Upper lobe of right lung (tissue), 1 donor: ENCODE results near the gene ERVK3-1. TPM values are rescaled to one million over a fixed set of nuclear protein-coding genes. Genes with fewer than 3 reads are reported as not detected.
A peak's percentile ranks its signal among the peaks of the same experiment; 100 is the strongest.
"Not testable (repeated sequence)": the region's sequence is repeated elsewhere in the genome, so short reads cannot be mapped to it uniquely, and the experiment has no call there.

Experiments
- ATAC-seq: fragments of 200-7000 bp; cut with Tn5 transposase; one replicate; pipeline ENCODE4 v1.9.1; 2020; ENCODE audit warnings: mild to moderate bottlenecking, moderate library complexity
- DNase-seq: peaks from one replicate; pipeline ENCODE4 v3.0.0-alpha.2; 2020
- H3K27ac ChIP-seq: fragments of 200-600 bp; one replicate; pipeline ENCODE4 v1.8.0; 2022
- H3K27me3 ChIP-seq: fragments of 200-600 bp; one replicate; pipeline ENCODE4 v1.8.0; 2022; ENCODE audit warnings: mild to moderate bottlenecking
- H3K36me3 ChIP-seq: fragments of 200-600 bp; one replicate; pipeline ENCODE4 v1.8.0; 2022
- H3K4me1 ChIP-seq: fragments of 200-600 bp; one replicate; pipeline ENCODE4 v1.8.0; 2022
- H3K4me3 ChIP-seq: fragments of 200-600 bp; one replicate; pipeline ENCODE4 v1.8.0; 2022; ENCODE audit warnings: mild to moderate bottlenecking
- H3K9me3 ChIP-seq: fragments of 200-600 bp; one replicate; pipeline ENCODE4 v1.8.0; 2022
- intact Hi-C: fragments of 100-400 bp; cut with DNase I; formaldehyde crosslinking; loops from one replicate; pipeline ENCODE4 v1.11.0; 2022
- total RNA-seq: library from RNA; stranded (reverse); fragmentation: NEBNext Ultra II Directional; extraction: Animal tissue kit (Norgen Biotek cat#: 25700); gene quantifications from one replicate; pipeline ENCODE4 v1.2.1, GENCODE V29; 2021
- TF ChIP-seq, protein P1 (sequence below): fragments of 200-600 bp; IDR thresholded peaks from one replicate; pipeline ENCODE4 v1.8.0; 2022; ENCODE audit warnings: antibody characterized with exemption
- donor health status: DM: no; HTN: yes; CAD: no; lungs with severe emphysema.

The ERVK3-1 gene
- total RNA-seq, 1 donor from 2014 or later = 34.8 TPM

DNA sequence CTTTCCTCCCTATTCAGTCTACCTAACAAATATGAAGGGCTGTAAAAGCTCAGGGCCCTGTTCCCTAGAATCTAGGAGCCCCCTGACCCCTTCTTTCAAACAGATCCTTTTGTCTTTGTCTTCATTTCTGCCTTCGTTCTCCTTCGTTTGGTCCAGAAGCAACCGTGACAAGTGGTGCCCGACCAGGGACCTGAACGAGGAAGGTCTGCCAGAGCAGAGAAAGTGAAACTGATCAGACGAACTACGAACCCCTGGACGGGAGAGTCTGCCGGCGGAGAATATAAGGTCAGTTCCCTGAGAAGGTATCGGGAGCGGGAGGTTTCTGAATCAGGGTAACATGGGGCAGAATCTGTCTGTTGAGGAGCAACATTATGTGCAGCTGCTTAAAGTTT, 751 bp downstream of the ERVK3-1 start:
- Histone ChIP-seq H3K4me3 (peak overlapping the region; percentile 91), H3K27ac (peak overlapping the region; percentile 95), H3K4me1 (peaks cover 20% of the 10 kb centered on the region), H3K36me3 (peaks cover 30% of the 10 kb centered on the region), H3K9me3 (no peaks in the 10 kb centered on the region), H3K27me3 (no peaks in the 10 kb centered on the region)
- TF ChIP-seq, protein P1, sequence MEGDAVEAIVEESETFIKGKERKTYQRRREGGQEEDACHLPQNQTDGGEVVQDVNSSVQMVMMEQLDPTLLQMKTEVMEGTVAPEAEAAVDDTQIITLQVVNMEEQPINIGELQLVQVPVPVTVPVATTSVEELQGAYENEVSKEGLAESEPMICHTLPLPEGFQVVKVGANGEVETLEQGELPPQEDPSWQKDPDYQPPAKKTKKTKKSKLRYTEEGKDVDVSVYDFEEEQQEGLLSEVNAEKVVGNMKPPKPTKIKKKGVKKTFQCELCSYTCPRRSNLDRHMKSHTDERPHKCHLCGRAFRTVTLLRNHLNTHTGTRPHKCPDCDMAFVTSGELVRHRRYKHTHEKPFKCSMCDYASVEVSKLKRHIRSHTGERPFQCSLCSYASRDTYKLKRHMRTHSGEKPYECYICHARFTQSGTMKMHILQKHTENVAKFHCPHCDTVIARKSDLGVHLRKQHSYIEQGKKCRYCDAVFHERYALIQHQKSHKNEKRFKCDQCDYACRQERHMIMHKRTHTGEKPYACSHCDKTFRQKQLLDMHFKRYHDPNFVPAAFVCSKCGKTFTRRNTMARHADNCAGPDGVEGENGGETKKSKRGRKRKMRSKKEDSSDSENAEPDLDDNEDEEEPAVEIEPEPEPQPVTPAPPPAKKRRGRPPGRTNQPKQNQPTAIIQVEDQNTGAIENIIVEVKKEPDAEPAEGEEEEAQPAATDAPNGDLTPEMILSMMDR = no peak
- ATAC-seq (no peak), DNase-seq (no peak)
- intact Hi-C loops = no loop called here

DNA sequence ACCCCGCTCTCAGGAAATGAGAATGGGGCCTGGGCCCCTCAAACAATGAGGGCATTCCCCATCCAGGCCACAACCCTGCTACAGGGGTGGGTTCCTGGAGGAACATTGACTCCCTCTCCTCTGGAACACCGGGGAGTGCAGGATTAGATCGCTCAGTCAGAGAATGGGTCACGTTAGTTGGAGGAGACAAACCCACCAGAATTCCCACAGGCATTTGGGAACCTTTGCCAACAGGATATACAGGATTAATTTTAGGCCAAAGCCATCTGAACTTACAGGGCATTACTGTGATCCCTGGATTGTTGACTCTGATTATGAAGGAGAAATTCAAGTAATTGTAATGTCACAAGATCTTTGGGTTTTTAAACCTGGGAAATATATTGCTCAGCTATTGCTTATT, 2.6 kb downstream of the ERVK3-1 start:
- no peak for ATAC-seq
- peaks cover 20% of the 10 kb centered on the region for H3K4me1 ChIP-seq
- H3K4me3 ChIP-seq = no peak overlapping the region
- H3K27me3 ChIP-seq = no peaks in the 10 kb centered on the region
- no peak for DNase-seq
- intact Hi-C loops = no loop called here
- TF ChIP-seq, protein P1 = no peak
- H3K36me3 ChIP-seq = peaks cover 38% of the 10 kb centered on the region
- H3K9me3 ChIP-seq = no peaks in the 10 kb centered on the region
- no peak overlapping the region for H3K27ac ChIP-seq

DNA sequence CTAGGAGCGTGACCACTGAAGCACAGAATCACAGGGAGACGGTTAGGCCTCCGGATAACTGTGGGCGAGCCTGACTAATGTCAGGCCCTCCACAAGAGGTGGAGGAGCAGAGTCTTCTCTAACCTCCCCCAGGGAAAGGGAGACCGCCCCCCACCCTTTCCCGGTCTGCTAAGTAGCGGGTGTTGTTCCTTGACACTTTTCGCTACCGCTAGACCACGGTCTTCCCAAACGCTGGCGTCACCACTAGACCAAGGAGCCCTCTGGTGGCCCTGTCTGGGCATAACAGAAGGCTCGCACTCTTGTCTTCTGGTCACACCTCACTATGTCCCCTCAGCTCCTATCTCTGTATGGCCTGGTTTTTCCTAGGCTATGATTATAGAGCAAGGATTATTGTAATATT, 5.5 kb downstream of the ERVK3-1 start:
- peaks cover 15% of the 10 kb centered on the region for H3K4me1 ChIP-seq
- H3K4me3 ChIP-seq, H3K9me3 ChIP-seq, DNase-seq, H3K27ac ChIP-seq, H3K27me3 ChIP-seq, ATAC-seq, intact Hi-C loops: not testable (repeated sequence)
- TF ChIP-seq, protein P1 = peak; percentile 49
- peaks cover 66% of the 10 kb centered on the region for H3K36me3 ChIP-seq

DNA sequence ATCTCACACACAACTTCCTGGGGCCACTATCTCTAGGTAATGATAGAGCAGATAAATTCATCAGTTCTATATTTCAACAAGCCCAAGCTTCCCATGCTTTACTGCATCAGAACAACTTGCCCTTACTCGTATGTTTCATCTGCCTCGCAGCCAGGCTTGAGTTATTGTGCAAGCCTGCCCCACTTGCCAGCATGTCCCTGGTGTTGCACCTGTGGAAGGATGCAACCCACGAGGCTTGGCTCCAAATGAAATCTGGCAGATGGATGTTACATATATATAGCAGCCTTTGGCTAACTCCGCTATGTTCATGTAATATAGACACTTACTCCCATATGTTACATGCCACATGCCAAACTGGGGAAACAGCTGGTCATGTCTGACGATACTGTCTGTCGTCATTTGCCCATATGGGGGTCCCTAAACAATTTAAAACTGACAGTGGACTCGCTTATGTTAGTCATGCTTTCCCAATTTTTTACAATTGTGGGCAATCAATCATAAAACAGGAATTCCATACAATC, 6.2 kb downstream of the ERVK3-1 start:
- TF ChIP-seq, protein P1 = no peak
- no peak overlapping the region for H3K4me3 ChIP-seq
- H3K4me1 ChIP-seq = peaks cover 8% of the 10 kb centered on the region
- no peaks in the 10 kb centered on the region for H3K9me3 ChIP-seq
- H3K27me3 ChIP-seq = no peaks in the 10 kb centered on the region
- ATAC-seq (no peak), DNase-seq (no peak)
- no peak overlapping the region for H3K27ac ChIP-seq
- peaks cover 68% of the 10 kb centered on the region for H3K36me3 ChIP-seq
- intact Hi-C loops = no loop called here

DNA sequence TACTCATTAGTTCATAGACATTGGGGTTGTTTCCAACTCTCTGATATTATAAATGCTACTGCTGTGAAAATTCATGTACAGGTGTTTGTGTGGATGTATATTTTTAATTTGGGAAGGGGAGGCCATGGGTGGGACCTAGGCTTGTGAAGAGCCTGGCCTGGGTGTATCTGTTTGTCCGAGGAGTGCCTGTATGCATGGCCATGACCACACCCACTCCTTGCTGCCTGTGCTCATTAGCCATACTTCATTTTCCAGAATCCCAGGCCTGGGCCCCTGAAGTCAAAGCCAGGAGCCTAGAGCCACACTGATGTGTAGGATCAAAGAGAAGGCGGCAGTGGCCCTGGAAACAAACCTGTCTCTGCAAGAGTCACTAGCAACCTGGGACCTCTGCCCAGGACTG, 10.4 kb downstream of the ERVK3-1 start:
- Histone ChIP-seq H3K4me1 (no peaks in the 10 kb centered on the region), H3K9me3 (no peaks in the 10 kb centered on the region), H3K27ac (no peak overlapping the region), H3K27me3 (no peaks in the 10 kb centered on the region), H3K4me3 (no peak overlapping the region), H3K36me3 (peaks cover 41% of the 10 kb centered on the region)
- DNase-seq = no peak
- ATAC-seq = no peak
- TF ChIP-seq, protein P1 = no peak
- intact Hi-C loops = no loop called here
